Hematopoietic multipotent progenitor cell (in vitro differentiated cells): ENCODE results near the gene ALKBH4. TPM values are rescaled to one million over a fixed set of nuclear protein-coding genes. Genes with fewer than 3 reads are reported as not detected.
"Not testable (repeated sequence)": the region's sequence is repeated elsewhere in the genome, so short reads cannot be mapped to it uniquely, and the experiment has no call there.

Source experiments
- DNase-seq, 3 donors: peaks; one replicate each; pipeline ENCODE4 v3.0.0-alpha.2; 2011 to 2015; ENCODE audit warnings: low read depth in 2 of 3, low spot score in 2 of 3
- total RNA-seq: library from RNA; depleted of rRNA; stranded (reverse); fragments of >200 nt; gene quantifications from one replicate; pipeline ENCODE4 v1.2.3, GENCODE V29; 2012

ALKBH4 gene
- total RNA-seq, 1 donor = 39.6 TPM

DNA sequence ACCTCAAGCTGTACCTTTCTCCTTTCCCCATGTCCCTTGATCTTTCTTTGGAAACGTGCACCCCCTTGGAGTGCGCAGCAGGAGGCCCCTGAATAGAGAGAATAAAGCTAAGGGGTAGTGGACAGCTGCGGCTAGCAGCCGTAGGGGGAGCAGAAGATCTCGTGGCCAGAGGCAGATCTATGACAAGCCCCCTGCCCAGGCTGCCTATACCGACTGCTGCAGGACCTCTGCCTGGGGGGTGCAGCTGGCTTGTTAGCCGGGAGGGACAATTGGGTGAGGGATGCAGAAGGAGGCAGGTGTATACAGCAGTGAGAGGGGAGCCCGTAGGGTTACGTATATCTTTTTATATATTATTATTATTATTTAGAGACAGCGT is 14.5 kb upstream of the ALKBH4 start:
- DNase-seq = not testable (repeated sequence)

DNA sequence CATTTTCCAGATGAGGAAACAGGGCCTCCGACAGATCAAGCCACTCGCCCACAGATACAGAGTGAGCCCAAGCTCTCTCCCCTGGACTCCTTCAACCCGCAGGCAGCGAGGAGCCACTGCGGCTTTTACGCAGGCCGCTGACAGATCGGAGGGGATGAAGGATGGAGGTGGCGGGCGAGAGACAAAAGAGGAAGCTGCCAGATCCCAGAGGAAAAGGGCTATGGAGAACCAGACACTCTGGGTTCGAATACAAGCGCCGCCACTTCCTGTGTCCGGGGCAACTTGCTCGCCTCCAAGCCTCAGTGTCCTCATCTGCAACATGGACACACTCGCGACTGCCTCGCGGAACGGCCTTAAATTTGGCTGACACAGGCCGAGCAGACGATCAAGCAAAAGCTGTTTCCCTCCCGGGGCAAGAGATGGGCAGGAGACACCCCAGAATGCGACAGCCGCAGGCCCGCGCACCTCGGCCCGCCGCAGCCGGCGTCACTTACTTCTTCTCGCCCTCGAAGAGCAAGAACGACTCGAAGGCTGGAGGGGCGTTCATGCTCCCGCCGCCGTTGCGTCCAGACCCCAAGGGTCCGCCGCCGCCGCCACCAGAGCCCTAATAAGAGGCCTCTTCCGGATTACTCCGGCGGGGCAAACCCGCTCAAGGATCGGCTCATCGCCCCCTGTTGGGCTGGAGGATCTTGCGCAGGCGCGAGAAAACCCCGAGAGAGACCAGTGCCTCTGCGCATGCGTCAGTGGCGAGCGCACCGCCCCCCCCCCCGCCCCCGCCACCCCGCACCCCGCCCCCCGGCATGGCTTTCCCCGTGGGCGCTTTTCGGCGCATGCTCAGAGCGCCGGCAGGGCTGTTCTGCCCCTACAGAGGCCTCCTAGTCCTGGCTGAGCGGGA is 13.9 kb upstream of the ALKBH4 start, which contains the start of gene POLR2J:
TSS of gene POLR2J (minus strand) at position 609 of the 895 bp plus-strand sequence. CDS start at position 547, 62 bp downstream.
- peak; percentile 22 to 89 (median 62) for DNase-seq

DNA sequence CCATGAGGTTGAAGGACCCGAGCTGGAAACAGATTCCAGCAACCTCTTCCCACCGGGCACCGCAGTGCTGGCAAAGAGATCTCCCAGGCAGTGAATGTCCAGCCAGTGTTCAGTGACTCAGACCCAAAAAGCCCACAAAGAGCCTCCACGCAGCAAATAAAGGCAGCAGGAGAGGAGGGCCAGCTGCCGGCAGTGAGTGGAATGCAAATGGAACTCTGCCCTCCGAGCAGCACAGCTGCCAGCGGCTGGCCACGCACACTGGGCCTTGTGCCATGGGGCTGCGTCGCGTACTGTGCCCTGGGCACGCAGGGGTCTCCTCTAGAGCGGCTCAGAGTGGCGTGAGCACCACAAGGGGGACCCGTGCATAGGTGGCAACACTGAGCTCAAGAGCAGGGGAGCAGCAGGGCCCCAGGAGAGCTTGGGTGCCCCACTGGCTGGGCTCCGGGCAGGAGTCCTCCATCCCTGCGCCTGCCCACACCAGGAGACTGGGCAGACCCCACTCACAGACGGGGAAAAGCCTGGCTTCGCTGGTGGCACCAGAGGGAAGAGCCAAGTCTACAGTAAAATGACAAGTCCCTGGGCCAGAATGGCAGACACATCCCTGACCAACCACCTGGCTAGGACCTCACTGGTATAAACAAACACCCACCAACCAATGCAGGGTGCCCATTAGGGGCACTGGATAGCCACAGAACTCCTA is 10.2 kb upstream of the ALKBH4 start:
- not testable (repeated sequence) for DNase-seq

DNA sequence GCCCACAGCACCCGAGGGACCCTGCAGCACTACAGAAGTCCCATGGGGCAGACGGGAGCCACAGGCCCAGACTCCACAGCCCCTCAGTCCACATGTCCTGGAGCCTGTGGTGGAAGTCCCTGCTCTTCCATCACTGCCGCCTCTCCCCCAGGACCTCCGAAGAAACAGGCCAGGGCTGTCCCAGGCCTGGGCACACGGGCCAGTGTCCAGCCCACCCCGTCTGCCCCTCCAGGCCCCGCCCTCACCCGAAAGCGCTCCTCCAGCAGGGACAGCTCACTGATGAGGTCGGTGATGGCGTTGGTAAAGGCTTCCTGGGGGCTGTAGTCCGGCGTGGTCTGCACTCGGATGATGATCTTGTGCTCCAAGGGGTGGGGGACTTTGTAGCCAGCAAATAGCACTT is 9.5 kb upstream of the ALKBH4 start:
- DNase-seq = not testable (repeated sequence)

DNA sequence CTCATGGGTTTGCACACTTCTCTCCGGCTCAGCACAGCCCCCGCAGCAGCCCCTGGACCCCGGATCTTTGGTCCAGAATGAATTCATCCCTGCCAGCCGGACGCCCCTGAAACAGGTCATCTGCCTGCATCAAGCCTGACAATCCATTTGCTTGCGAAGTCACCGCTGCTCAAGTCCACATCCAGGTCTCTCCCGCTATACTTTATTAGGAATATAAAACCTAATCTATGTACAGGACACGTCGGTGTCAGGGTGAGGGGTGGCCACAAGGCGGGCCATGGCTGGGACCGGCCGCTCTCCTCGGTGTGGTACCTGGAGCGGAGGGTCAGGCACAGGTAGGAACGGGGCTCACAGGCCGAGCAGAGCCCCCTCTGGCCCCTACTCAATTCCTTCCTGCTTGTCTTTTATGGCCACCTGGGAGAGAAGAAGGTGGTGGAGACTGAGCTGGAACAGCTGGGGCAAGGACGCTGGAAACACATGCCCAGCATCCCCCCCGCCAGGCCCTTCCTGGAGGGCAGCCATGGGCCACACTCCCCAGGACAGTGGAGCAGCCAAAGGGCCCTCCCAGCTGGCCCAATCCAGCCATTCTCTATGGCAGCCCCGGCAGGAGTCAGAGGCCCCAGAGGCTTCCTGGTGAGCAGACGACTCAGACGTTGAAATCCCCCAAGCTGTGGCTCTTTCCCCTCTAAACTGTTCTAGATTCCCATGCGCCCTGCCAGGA is 8.8 kb upstream of the ALKBH4 start:
- no peak for DNase-seq

DNA sequence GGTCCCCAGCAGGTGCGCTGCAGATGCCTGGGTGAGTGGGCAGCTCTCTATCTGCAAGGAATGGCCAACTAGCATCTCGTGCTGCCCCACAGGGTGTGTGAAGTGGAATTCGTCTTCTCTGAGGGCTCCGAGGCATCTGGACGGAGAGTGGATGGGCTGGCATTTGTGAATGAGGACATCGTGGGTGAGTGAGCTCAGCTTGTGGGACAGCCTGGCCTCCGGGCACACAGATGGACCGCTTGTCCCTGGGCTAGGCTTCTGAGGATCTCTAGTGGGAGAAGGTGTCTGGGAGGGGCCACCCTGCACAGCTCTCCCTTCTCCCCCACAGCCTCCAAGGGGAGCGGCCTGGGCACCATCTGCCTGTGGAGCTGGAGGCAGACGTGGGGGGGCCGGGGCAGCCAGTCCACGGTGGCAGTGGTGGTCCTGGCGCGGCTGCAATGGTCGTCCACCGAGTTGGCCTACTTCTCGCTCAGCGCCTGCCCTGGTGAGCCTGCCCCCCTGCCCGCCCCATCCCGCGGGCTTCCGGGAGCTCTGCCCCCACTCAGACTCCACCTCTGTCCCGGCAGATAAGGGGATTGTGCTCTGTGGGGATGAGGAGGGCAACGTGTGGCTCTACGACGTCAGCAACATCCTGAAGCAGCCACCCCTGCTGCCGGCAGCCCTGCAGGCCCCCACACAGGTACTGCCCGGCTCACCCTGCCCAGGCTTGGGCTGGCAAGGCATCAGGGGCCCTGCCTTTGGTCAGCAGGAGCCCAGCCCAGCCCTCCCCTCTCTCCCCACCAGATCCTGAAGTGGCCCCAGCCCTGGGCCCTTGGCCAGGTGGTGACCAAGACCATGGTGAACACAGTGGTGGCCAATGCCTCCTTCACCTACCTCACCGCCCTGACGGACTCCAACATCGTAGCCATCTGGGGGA is 7.7 kb upstream of the ALKBH4 start:
- no peak for DNase-seq

DNA sequence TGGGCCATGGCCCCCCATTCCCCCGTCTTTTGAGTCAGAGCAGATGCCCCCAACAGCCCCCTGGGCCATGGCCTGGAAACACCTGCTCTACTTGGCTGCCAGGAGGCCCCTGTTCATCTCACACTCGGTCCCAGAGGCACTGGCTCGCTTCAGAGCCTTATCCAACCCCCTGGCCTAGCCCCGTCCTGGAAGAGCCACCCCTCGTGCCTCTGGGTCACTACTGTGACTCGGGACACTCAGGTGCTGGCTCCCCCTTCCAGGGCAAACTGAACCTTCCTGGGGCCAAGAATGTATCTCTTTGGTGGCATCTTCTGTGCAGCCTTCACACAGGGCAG is 7.1 kb upstream of the ALKBH4 start:
- DNase-seq = no peak

GRCh38 chr7:102469972-102470825 is 5.5 kb upstream of the ALKBH4 start:
- DNase-seq = no peak

DNA sequence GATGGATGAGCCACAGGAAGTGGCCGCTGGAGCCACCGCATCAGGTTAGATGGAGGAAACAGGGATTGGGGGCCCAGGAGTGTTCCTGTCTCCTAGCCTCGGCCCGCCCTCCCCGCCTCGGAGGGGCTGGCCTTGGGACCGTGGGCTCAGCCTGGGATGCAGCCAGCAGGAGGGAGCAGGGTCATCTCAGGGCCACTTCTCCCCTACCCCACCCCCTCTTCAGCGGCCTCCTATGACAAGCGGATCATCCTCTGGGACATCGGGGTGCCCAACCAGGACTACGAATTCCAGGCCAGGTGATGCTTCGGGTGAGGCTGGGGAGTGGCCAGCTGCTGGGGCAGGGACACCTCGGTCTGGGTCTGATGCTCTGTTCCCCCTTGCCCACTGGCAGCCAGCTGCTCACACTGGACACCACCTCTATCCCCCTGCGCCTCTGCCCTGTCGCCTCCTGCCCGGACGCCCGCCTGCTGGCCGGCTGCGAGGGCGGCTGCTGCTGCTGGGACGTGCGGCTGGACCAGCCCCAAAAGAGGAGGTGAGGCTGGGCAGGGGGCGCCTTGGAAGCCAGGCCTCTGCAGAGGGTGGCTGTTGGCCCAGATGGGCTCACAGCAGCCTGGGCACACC is 4.8 kb upstream of the ALKBH4 start:
- no peak for DNase-seq

GRCh38 chr7:102468478-102469350 is 4.1 kb upstream of the ALKBH4 start:
- no peak for DNase-seq

DNA sequence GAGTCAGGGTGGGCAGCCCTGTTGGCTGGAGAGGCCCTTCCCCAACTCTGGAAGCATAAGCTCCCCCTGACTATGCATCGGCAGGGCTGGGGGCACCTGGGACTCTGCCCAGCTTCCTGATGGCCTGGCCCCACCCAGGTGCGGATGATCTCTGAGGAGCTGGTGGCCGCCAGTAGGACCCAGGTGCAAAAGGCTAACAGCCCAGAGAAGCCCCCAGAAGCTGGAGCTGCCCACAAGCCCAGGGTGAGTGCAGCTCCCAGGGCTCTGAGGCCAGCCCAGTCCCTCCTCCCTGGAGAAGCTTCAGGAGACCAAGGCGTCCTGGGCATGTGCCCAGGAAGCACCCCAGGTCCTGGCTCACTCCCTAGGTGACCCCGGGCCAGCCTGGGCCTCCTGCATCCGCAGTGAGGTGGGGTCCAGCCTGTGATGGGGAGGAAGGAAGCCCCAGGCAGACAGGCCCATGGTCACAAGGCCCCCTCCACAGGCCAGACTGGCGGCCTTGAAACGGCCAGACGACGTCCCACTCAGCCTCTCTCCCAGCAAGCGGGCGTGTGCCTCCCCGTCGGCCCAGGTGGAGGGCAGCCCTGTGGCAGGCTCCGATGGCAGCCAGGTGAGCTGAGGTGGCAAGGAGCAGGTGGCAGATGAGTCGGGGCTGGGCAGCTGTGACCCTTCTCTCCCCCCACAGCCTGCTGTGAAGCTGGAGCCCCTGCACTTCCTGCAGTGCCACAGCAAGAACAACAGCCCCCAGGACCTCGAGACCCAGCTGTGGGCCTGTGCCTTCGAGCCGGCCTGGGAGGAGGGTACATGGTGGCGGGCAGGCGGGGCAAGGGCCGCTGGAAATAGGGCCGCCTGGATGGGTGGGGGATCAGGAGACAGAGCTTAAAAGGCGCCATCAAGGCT is 3.2 kb upstream of the ALKBH4 start:
- no peak for DNase-seq

- DNase-seq = no peak
Measured at GRCh38 chr7:102466097-102466496, 1.4 kb upstream of the ALKBH4 start.

DNA sequence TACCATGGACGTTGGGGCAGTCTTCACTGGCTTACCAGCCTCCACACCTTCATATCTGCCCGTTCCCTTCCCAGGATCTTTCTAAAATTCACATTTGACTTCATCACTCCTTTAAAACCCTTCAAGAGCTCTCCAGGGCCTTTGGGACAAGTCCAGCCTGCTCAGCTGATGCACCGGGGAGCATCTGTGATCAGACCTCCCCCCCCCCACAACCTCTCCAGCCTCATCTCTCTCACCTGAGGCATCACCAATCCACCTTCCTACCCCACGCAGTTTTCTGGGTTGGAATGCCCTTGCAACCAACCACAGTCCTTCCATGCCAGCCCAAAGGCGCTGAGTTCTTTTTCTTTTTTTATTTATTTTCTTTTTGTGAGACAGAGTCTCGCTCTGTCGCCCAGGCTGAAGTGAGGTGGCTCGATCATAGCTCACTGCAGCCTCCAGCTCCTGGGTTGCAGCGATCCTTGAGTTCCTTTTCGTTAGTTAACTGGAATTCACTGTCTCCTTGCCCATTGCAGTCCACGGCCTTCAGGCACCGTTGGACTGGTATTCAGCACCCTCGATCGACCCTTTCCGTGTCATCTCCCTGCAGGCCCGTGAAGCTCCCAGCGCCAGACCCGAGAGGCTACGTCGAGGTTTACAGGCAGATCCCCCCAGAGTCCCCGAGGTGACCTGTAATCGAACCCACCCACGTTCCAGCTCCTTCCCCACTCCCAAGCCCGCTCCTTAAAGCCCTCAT is 654 bp downstream of the ALKBH4 start:
- peak in 1 of 3 donors; percentile 8 for DNase-seq

DNA sequence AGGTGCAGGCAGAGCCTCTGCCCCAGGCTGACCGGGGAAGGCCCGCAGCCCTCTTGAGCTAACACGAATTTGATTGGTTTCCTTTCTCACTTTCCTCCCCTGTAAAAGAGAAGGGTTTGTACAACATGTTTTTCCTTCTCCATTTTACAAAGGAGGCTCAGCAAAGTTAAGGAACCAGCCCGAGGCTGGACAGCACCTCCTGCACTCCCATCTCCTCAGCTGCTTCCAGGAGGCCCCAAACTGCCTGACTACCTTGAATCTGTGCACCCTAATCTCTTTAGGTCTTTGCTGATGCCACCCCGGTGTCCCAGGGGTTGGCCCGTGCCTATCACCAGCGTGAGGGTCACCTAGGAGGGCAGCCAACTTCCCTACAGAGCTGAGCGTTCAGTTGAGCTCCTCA is 4.2 kb downstream of the ALKBH4 start:
- DNase-seq = no peak

- no peak for DNase-seq
Measured at GRCh38 chr7:102459221-102459844, 5.3 kb downstream of the ALKBH4 start.
